ENCODE measurements around the gene SRCIN1. TPM values are rescaled to one million over a fixed set of nuclear protein-coding genes. Genes with fewer than 3 reads are reported as not detected.

The SRCIN1 gene
- total RNA-seq, 3 donors from 2014 or later, result 4.2 to 10.8 (median 8.8) TPM

DNA sequence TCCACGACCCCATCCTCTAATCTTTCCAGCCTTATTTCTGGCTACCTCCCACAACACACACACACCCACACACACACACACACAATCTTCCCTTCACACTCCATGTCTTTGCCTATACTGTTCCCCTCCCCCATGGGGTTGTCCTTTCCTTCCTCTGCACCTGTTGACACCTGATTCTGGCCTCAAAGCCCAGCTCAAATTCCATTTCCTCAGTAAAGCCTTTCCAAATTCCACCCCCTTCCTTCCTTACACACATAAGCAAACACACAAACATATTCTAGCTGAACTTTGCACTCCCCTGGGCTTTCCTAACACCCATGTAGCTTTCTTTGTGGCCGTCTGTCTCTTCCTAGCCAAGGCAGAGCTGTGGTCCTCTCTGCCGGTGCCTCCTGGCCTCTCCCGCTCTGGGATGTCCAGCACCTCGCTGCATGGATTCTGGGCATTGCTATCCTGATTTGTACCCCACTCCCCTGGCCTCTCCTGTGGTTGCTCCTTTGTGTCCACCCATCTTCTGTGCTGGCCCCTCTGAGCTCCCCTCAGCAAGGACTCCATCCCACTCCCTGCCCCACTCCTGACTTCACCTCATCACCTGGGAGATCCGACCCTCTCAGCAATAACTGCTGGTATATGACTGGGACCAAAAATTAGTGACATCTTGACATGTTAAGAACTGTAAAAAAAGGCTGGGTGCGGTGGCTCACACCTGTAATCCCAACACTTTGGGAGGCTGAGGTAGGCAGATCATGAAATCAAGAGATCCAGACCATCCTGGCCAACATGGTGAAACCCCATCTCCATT, 8.4 kb upstream of the SRCIN1 start:
- no peak overlapping the region for H3K4me3 ChIP-seq
- H3K36me3 ChIP-seq, result no peaks in the 10 kb centered on the region
- intact Hi-C loops (cut with DNase I; ENCODE audit: low total_unique reads), result no loop called here
- H3K4me1 ChIP-seq, result no peaks in the 10 kb centered on the region
- H3K9me3 ChIP-seq, result peaks cover 0 to 7% of the 10 kb centered on the region in 2 donors
- DNase-seq (ENCODE audit: low spot score in 2 of 2), result no peak
- no peak overlapping the region for H3K27ac ChIP-seq
- TF ChIP-seq, protein P1, sequence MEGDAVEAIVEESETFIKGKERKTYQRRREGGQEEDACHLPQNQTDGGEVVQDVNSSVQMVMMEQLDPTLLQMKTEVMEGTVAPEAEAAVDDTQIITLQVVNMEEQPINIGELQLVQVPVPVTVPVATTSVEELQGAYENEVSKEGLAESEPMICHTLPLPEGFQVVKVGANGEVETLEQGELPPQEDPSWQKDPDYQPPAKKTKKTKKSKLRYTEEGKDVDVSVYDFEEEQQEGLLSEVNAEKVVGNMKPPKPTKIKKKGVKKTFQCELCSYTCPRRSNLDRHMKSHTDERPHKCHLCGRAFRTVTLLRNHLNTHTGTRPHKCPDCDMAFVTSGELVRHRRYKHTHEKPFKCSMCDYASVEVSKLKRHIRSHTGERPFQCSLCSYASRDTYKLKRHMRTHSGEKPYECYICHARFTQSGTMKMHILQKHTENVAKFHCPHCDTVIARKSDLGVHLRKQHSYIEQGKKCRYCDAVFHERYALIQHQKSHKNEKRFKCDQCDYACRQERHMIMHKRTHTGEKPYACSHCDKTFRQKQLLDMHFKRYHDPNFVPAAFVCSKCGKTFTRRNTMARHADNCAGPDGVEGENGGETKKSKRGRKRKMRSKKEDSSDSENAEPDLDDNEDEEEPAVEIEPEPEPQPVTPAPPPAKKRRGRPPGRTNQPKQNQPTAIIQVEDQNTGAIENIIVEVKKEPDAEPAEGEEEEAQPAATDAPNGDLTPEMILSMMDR (IDR thresholded peaks at IDR 0.05), result no peak
- TF ChIP-seq POLR2A (IDR thresholded peaks at IDR 0.05) (no peak), POLR2AphosphoS5 (IDR thresholded peaks at IDR 0.05) (no peak)
- peaks cover 3 to 5% of the 10 kb centered on the region in 2 donors for H3K27me3 ChIP-seq

- Histone ChIP-seq H3K36me3 (no peaks in the 10 kb centered on the region), H3K27ac (no peak overlapping the region), H3K9me3 (peaks cover 0 to 7% of the 10 kb centered on the region in 2 donors), H3K4me1 (no peaks in the 10 kb centered on the region), H3K4me3 (no peak overlapping the region), H3K27me3 (peaks cover 3 to 11% of the 10 kb centered on the region in 2 donors)
- DNase-seq (ENCODE audit: low spot score in 2 of 2), result no peak
- intact Hi-C loops (cut with DNase I; ENCODE audit: low total_unique reads), result no loop called here
- TF ChIP-seq, protein P1 (IDR thresholded peaks at IDR 0.05), result no peak
- TF ChIP-seq POLR2AphosphoS5 (IDR thresholded peaks at IDR 0.05), result no peak
- no peak for TF ChIP-seq POLR2A (IDR thresholded peaks at IDR 0.05)
These were observed 7.8 kb upstream of the SRCIN1 start for GRCh38 chr17:38613525-38613980.

GRCh38 chr17:38611872-38612376, 6.2 kb upstream of the SRCIN1 start:
- Histone ChIP-seq H3K4me1 (peaks cover 0 to 8% of the 10 kb centered on the region in 2 donors), H3K27ac (no peak overlapping the region), H3K9me3 (peaks cover 0 to 7% of the 10 kb centered on the region in 2 donors), H3K27me3 (peaks cover 3 to 23% of the 10 kb centered on the region in 2 donors), H3K4me3 (no peak overlapping the region), H3K36me3 (no peaks in the 10 kb centered on the region)
- no peak for TF ChIP-seq POLR2AphosphoS5 (IDR thresholded peaks at IDR 0.05)
- TF ChIP-seq, protein P1 (IDR thresholded peaks at IDR 0.05), result no peak
- no peak for TF ChIP-seq POLR2A (IDR thresholded peaks at IDR 0.05)
- intact Hi-C loops (cut with DNase I; ENCODE audit: low total_unique reads), result no loop called here
- no peak for DNase-seq (ENCODE audit: low spot score in 2 of 2)

DNA sequence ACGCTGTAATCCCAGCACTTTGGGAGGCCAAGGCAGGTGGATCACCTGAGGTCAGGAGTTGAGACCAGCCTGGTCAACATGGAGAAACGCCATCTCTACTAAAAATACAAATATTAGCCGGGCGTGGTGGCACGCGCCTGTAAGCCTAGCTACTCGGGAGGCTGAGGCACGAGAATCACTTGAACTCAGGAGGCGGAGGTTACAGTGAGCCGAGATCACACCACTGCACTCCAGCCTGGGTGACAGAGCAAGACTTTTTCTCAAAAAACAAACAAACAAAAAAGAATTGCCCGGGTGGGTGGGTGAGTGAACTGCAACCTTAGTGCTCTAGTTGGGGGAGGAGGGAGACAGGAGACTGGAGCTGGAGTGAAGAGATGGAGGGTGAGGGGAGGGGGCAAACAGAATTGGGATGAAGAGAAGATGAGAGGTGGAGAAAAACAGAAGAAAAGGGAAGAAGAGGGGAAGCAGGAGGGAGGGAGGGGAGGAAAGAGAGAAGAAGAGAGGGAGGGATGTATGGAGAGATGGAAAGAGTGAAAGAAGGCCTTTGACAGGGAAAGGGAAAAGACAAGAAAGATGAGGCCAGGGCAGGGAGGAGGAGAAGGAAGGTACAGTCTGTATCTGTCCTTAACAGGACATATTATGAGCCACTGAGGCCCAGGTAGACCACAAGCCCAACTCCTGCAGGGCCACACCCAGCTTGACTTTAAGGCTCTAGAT, 5.5 kb upstream of the SRCIN1 start:
- Histone ChIP-seq H3K27me3 (peaks cover 3 to 25% of the 10 kb centered on the region in 2 donors), H3K27ac (no peak overlapping the region), H3K4me1 (peaks cover 0 to 10% of the 10 kb centered on the region in 2 donors), H3K36me3 (no peaks in the 10 kb centered on the region), H3K4me3 (no peak overlapping the region), H3K9me3 (peaks cover 0 to 7% of the 10 kb centered on the region in 2 donors)
- no peak for TF ChIP-seq POLR2A (IDR thresholded peaks at IDR 0.05)
- TF ChIP-seq POLR2AphosphoS5 (IDR thresholded peaks at IDR 0.05), result no peak
- TF ChIP-seq, protein P1 (IDR thresholded peaks at IDR 0.05), result no peak
- intact Hi-C loops (cut with DNase I; ENCODE audit: low total_unique reads), result no loop called here
- DNase-seq (ENCODE audit: low spot score in 2 of 2), result no peak

All from breast epithelium (tissue), 4 donors.